HPDE6-E6E7 (cell line): Measurements from ENCODE around the gene ACACB.

ENCODE experiments used
- DNase-seq: peaks from one replicate; pipeline ENCODE4 v3.0.0; 2011; ENCODE audit warnings: missing footprints; ENCODE audit errors: extremely low spot score

ACACB gene

DNA sequence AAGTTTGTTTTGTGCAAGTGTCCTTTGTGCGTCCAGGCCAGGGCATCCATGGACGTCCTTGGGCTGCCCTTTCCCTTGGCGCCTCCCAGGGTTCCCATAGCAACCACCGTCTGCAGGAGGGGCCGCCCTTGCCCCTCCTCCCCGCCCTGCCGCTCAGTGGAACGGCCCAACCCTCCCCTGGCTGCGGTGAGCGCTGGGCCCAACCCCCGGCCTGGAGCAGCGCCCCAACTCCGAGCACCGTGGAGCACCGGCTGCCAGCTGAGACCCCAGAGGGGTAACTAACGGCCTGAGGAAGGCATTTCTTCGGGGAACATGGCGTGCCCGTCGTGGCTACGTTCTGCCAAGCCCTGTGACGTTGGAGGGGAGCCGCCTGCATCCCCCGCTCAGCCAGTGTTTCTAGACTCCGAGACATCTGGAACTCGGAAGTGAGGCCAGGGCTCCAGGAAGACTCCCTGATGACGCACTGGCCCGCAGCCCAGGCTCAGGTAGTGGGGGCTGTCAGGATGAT is 5.3 kb upstream of the ACACB start:
- peak; percentile 76 for DNase-seq

DNA sequence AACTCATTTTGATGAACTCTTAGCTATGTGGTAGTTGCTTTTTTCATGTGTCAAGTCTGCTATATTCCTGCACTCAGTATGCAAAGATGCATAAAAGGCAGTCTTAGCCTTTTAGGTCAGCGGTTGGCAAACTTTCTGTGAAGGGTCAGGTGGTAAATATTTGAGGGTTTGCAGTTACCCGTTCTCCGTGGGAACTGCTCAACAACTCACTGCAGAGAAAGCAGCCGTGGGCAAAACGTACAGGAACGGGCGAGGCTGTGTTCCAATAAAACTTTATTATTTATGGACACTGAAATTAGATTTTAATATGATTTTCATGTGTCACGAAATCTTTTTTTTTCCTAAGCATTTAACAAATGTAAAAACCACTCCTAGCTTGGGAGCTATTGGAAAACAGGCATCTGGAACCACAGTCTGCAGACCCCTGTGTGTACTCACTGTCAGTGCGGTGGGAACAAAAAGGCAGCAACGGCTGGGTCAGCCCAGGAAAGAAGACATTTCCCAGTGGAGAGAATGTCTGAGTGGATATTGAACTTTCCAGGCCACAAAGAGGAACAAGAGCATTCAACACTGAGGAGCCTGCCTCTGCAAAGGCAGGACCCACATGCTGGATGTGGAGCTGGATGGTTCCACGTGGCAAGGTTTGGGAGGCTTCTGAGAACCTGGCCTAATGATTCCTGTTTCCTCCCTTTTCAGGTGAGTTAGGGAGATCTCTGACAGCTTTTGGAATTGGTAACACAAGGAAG is 3.5 kb upstream of the ACACB start:
- no peak for DNase-seq

DNA sequence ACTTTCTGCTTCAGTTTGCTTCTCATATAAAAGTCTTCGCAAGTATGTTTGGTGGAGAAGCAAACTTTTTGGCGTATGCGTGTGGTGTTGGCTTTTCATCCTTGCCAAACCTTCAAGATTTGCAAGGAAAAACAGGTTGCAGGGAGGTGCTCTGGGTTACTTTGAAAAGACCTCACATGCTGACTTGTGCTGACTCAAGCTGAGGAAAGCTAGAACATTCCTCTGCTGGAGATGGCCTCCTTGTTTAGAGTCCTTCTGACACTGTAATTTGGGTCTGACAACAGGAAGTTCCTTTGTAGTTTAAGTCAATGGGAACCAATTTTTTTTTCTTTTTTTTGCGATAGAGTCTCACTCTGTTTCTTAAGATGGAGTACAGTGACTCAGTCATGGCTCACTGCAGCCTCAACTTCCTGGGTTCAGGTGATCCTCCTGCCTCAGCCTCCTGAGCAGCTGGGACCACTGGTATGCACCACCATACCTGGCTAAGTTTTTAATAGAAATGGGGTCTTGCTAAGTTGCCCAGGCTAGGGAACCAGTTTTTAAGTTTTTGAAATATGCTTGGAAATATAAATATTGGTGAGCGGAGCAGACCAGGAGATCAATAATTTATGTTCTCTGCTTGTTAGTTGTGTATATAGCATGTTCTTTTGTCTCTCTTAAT is 2.6 kb upstream of the ACACB start:
- DNase-seq = no peak

DNA sequence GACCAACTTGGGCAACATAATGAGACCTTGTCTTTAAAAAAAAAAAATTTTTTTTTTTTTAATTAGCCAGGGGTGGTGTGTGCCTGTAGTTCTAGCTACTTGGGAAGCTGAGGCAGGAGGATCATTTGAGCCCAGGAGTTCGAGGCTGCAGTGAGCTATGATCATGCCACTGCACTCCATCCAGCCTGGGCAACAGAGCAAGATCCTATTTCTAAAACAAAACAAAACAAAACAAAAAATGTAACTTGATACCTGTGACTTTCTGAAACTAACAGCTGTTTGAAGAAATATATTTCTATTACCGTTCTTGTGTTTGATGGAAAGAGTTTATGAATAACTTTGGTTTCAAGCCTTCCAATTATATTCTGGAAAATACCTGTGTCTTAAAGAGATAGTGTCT is 1.7 kb upstream of the ACACB start:
- no peak for DNase-seq

DNA sequence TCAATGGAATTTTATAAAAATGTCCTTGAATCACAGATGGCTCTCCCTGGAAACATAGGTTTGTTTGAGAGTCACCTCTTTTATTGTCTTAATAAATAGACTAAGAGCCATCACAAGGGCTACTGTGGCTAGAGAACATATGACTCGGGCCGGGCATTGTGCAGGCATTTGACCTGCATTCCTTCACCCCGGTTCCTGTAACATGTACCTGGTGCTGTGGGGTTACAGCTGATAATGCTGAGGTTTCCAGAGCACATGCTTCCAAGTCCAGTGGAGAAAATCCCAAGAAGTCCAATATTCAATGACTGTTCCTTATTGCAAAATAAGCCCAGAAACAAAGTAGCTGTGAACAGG is 1.0 kb upstream of the ACACB start:
- DNase-seq = no peak

DNA sequence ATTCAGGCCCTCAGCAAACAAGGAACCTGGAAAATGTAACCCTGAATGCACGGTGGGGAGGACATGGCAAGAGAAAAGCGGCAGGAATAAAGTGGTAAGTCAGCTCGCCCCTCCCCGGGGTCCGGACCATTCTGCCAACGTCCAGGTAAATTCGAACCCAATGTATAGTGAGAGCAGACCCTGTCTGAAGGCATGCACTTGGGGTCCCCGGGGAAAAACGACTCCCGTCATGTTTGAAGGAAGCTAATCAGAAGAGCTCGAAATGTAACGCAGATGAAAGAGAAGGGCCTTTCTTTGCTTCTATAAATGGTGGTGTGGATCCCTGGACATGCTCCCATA is 193 bp downstream of the ACACB start:
- no peak for DNase-seq

DNA sequence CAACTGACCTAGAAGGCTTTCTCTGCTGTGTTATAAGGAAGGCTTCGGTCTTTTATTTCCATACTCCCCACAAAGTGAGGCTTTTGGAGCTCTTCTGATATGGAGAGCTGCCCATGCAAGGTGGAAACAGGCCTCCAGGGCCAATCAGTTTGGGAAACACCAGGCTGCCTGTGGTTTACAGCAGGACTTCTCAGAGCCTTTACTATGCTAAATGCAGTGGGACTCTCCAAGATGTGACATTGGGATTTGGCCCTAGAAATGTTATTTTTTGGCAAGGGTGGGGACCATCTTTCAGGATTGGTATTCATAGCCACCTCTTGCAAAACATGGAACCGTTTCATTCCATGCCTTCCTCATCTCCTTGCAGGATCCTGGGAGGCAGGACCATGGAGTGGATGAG is 3.7 kb downstream of the ACACB start:
- DNase-seq = no peak

DNA sequence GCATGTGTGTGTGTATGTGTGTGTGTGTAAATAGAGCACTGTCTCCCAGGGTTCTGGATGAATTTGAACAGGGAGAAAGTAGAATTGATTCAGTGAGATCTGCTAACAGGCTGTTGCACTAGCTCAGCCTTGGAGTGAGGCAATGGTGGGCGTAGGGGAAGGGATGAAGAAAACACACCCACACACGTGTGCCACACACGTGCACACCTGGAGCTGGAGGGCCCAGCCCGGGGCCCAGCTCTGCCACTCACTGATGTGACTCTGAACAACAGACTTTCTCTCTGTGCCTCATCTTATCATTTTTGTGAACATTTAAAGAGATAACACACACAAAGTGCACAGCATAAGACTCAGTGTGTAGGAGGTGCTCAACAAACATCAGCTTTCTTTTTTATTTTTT is 4.2 kb downstream of the ACACB start:
- no peak for DNase-seq

DNA sequence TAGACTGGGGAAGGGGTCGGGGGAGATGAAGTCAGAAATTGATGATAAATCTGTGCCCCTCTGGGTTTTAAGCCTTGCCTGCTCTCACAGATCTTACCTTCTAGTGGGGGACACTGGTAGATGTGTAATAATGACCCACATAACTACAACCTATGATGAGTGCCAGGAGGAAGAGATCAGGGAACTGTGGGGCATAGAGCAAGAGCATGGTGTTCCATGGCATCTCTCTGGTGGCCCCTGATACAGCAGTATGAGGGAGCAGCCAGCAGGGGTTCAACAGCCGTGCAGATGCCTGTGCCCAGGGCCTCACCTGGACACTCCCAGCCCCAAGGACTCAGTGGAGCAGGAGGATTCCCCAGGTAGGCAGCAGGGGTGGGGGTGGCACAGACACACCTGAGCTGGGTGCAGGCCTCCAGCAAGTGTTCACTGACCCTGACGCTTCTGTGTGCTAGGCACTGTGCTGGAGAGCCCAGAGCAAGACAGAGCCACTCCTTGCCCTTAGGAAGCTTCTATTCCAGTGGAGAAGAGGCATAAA is 5.0 kb downstream of the ACACB start:
- DNase-seq = no peak

DNA sequence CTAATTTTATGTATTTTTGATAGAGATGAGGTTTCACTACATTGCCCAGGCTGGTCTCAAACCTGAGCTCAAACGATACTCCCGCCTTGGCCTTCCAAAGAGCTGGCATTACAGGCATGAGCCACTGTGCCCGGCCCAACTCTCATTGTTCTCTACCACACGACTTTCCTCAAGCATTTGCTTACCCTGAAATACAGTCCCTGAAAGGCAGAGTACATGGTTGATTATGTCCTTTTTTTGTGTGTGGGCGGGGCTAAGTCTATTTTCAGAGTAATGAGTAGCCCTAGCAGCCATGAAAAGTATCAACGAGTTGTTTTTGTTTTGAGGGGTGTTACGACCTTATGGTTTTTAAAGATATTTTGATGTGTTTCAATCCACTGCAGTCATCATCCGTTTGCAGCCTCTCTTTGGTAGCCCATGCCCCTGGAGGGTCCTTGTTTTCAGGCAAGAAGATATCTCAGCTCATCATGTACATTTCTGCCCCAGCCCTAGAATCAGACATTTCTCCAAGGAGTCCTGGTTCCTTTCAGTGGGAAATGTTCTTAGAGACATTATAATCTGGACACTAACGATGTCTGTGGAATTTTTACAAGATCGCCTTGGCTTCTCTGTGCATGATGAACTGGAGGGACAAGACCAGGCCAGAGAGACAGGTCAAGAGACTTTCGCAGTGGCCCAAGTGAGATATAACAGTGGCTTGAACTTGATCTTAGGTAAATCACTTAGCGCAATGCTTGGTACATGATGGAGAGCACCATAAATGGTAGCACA is 8.7 kb downstream of the ACACB start:
- DNase-seq = no peak

DNA sequence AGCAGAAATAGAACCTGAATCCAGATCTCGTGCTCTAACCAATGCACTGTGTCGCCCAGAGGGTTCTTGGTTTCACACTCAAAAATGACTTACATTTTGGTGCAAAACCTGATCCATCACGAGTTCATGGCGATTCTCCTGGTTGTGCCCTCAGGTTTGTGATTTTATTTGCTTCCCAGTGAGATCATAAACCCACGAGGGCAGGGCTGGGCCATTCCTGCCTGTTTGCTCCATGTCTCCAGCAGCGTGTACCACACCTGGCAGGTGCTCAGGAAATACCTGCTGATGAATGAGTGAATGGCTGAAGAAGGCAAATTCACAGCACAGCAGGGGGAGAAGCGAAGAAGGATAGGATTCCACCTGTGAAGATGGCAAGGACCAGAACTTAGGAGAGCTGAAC is 9.4 kb downstream of the ACACB start:
- DNase-seq = no peak

DNA sequence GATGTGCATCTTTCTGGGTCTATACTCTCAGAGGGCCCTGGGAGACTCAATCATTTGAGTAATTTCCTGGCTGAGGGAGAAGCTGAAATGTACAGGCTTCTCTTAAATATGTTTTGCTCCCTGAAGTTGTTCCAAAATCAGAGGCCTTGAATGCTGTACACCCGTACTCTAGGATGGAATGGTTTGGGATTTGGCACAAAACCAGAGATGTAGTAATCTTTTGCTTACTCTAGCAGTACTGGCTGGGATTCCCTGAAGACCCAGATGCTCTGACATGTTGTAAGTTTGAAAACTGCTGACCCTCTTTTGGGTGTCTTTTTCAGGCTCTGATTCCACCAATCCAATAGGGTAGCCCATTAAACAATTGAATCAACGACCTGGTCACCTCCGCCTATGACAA is 10.4 kb downstream of the ACACB start:
- no peak for DNase-seq

DNA sequence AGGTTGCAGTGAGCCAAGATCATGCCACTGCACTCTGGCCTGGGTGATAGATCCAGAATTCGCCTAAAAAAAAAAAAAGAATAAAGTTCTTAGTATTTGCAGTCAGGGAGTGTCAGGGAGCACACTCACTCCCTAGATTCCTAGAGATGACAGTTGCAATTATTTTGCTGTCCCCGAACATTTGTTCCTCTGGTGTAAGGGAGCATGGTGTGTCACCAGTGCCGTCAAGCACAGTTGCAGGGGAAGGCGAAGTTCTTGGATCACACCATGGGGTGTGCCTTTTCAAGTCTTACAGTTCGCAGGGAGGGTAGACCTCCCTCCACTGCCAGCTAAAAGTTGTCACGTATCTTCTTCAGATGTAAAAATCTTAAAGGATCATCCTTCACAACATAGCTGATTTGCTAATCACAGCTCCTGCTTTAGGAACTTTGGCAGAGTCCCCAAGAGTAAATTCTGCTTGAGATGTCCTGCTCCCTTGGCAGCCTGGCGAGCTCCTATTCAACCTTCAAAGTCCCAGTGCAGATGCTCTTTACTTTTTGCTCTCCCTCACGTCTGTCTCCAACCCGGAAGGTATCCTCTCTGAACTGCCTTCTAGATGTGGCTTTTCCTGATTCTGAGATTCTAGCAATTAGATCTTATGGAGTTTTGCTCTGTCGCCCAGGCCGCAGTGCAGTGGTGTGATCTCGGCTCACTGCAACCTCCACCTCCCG is 11.3 kb downstream of the ACACB start:
- DNase-seq = no peak

DNA sequence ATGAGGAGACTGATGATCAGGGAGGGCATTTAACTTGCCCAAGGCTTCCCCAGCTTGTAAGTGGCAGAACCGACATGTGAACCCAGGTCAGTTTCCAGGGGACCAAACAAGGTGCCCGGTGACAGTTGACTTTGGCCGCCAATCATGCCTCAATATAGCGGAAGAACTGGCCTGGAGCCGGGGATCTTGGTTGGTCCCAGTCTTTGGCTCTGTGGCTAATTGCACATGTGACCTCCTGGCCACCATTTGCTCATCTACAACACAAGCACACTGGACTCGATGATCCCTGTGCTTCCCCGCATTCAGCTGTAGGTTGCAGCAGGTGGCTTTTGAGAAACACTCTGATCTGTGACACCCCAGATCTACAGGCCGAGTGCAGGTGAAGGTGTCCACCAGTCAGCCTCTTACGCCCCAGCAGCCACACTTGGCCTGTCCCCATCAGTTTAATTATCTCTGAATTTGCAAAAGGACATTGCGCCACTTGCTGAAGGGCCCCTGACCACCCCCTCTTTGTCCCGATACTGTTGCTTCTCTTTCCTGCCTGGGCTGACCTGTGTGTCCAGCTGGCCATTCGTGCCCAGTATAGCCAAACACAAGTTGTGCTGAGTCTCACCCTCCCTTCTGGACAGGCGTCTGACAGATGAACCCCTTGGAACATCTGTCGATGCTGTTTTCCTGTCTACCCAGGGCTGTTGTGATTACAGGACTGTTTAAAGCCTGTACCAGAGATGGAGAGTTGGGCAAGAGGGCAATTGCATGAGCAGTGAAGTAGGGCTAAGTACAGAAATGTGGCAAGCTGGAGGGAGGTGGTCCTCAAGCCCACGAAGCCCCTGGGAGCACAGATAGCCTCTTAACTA is 14.1 kb downstream of the ACACB start:
- no peak for DNase-seq

DNA sequence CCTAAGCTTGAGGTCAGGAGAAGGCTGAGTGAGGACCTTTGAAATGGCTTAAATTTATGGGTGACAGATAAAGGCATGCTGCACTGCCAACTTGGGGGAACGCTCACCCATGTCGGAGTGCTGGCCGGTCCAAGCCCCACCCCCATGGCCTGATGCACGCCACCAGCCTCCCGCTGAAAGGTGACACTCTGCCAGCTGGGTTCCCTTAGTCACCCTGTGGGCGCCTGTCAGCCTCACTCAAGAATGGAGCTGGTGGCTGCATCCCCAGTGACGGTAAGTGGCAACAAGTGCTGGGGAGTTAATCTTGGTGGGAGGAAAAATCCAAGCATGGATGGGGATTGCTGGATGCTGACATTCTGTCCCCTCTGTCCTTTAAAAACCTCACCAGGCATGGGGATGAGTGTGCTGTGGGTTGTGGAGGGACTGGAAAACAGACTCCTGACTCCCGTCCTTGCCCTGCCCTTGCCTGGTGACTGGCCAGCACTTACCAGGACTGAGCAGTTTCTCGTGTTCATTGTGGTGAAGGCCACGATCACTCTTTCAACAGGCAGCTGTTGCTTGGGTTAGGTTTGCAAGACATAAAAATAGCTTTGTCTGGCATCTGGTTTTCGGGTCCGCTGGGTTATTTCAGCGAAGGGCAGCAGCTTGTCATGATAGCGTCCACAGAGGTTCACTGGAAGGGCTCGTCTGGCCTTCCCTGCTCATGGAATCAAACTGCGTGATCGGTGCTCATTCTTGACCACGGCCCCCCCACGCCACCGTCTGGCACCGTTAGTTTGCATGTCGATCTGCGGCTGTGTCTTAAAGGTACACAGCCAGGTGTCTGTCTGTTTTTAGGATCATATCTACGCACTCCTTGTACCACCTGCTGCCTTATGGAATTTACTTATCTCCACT is 15.0 kb downstream of the ACACB start:
- no peak for DNase-seq

DNA sequence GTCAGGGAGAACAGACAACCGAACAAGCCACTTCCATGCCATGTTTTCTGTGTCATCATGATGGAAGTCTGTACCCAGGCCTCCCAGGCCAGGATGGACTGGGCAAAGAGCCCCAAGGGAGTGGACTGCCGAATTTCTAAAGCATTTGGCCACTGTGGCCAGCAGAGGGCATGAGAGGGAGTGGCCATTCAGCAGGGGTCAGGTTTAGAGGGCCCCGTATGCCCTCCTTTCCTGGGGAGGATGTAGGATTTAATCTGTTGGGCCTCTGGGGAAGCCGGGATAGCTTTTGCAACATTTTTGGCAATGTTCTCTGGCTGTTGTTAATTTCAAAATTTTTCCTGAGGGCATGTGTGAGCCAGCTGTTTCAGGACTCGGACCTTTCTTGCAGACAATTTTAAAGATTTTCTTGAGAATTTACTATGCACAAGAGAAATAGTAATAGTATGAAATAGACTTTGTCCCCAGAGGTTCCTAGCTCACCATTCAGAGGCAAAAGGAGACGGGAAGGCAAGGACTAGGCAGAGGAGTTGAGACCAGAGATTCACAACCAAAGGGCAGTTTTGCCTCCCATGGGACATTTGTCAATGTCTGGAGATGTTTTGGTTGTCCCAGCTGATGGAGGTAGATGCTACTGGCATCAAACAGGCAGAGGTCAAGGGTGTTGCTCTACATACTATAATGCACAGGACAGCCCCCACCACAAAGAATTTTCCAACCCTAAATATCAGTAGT is 18.0 kb downstream of the ACACB start:
- peak; percentile 25 for DNase-seq

DNA sequence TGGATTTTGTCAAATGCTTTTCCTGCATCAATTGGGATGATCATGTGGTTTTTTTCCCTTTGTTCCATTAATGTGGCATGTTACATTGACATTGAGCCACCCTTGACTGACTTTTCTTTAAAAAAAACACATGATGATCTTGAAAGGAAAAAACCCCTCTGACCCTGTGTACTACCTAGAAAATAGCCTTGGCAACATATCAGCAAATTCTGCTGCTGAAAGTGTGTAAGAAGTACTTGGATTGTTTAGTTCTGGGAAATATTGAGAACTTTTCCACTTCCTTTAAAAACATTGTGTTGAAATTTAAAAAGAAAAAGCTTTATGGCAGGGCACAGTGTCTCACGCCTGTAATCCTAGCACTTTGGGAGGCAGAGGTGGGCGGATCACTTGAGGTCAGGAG is 20.7 kb downstream of the ACACB start:
- no peak for DNase-seq

DNA sequence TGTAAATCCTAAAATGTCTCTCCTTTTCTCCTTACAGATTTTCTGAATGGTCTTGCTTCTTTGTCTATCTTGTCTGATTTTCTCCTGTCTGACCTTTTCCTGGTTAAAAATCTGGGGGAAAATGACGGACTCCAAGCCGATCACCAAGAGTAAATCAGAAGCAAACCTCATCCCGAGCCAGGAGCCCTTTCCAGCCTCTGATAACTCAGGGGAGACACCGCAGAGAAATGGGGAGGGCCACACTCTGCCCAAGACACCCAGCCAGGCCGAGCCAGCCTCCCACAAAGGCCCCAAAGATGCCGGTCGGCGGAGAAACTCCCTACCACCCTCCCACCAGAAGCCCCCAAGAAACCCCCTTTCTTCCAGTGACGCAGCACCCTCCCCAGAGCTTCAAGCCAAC is 23.0 kb downstream of the ACACB start:
- no peak for DNase-seq

DNA sequence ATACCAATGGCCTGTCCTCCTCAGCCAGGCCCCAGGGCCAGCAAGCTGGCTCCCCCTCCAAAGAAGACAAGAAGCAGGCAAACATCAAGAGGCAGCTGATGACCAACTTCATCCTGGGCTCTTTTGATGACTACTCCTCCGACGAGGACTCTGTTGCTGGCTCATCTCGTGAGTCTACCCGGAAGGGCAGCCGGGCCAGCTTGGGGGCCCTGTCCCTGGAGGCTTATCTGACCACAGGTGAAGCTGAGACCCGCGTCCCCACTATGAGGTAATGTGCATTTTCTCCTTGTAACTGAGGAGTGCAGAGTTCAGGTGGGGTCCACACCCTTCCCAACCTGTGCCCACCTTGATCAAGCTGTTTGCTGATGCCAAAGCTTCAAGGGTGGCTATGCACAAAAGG is 23.4 kb downstream of the ACACB start:
- DNase-seq = no peak
